Keratinocyte (primary cell): ENCODE data around the gene GABARAPL1. TPM values are rescaled to one million over a fixed set of nuclear protein-coding genes. Genes with fewer than 3 reads are reported as not detected.

Source experiments
- DNase-seq: peaks from one replicate; pipeline ENCODE4 v3.0.0-alpha.2; 2011; ENCODE audit warnings: low read depth, missing footprints, low spot score
- FAIRE-seq: peaks from 2 replicates; lab custom pipeline; 2011; peaks lifted over from hg19 to GRCh38; lab: Jason Lieb, UNC
- H2AFZ ChIP-seq: 2 replicates; pipeline ENCODE4 v1.6.0; 2012; ENCODE audit warnings: low read length, control low read depth, inconsistent platforms; ENCODE audit not compliant: control insufficient read depth
- H3K27ac ChIP-seq: 2 replicates; pipeline ENCODE4 v1.5.1; 2011; ENCODE audit warnings: low read length; ENCODE audit not compliant: control insufficient read depth, insufficient read depth
- H3K27me3 ChIP-seq: 3 replicates; pipeline ENCODE4 v1.6.0; 2011; ENCODE audit warnings: low read length; ENCODE audit not compliant: control insufficient read depth, insufficient read depth; ENCODE audit errors: extremely low read depth
- H3K36me3 ChIP-seq, 2 experiments: 2 replicates in 1 of 2; 3 replicates in 1 of 2; pipeline ENCODE4 v1.5.1; 2011; ENCODE audit warnings: low read length in 2 of 2, mild to moderate bottlenecking in 1 of 2; ENCODE audit not compliant: control insufficient read depth in 2 of 2, insufficient read depth in 2 of 2; ENCODE audit errors: extremely low read depth in 1 of 2
- H3K4me1 ChIP-seq: 3 replicates; pipeline ENCODE4 v1.5.1; 2011; ENCODE audit warnings: low read length; ENCODE audit not compliant: control insufficient read depth, insufficient read depth; ENCODE audit errors: extremely low read depth
- H3K4me2 ChIP-seq: 3 replicates; pipeline ENCODE4 v1.6.0; 2011; ENCODE audit warnings: low read depth, low read length; ENCODE audit not compliant: control insufficient read depth, insufficient read depth; ENCODE audit errors: extremely low read depth
- H3K4me3 ChIP-seq, 3 experiments: fragments of 200-600 bp in 1 of 3; sonication (generic) in 1 of 3; 2 replicates in 2 of 3; 3 replicates in 1 of 3; pipeline ENCODE4 v1.5.1; 2011 to 2016; ENCODE audit warnings: low read length in 3 of 3, mild to moderate bottlenecking in 3 of 3, control low read depth in 2 of 3, inconsistent platforms in 1 of 3, low read depth in 1 of 3, mixed read lengths in 1 of 3, mixed run types in 1 of 3, moderate library complexity in 1 of 3; ENCODE audit not compliant: control insufficient read depth in 2 of 3, insufficient read depth in 2 of 3; ENCODE audit errors: extremely low read depth in 1 of 3
- H3K79me2 ChIP-seq: 2 replicates; pipeline ENCODE4 v1.6.0; 2012; ENCODE audit warnings: low read length; ENCODE audit not compliant: control insufficient read depth, insufficient read depth
- H3K9ac ChIP-seq: 3 replicates; pipeline ENCODE4 v1.6.0; 2011; ENCODE audit warnings: low read length; ENCODE audit not compliant: control insufficient read depth, insufficient read depth; ENCODE audit errors: extremely low read depth
- H3K9me1 ChIP-seq: 3 replicates; pipeline ENCODE4 v1.6.0; 2011; ENCODE audit warnings: low read length; ENCODE audit not compliant: control insufficient read depth, insufficient read depth; ENCODE audit errors: extremely low read depth
- H3K9me3 ChIP-seq: 2 replicates; pipeline ENCODE4 v1.5.1; 2012; ENCODE audit warnings: low read depth, low read length; ENCODE audit not compliant: control insufficient read depth
- H4K20me1 ChIP-seq: 3 replicates; pipeline ENCODE4 v1.6.0; 2011; ENCODE audit warnings: low read length; ENCODE audit not compliant: control insufficient read depth, insufficient read depth; ENCODE audit errors: extremely low read depth
- EZH2 ChIP-seq: IDR thresholded peaks from one replicate; pipeline ENCODE4 v1.6.1; 2012; ENCODE audit warnings: inconsistent platforms, mild to moderate bottlenecking, low read length, moderate library complexity
- dilution Hi-C: fragments of 300-500 bp; cut with MboI; formaldehyde crosslinking; loops from one replicate; pipeline ENCODE4 v1.7.0; 2020; ENCODE audit warnings: low sequenced_read_pairs; ENCODE audit not compliant: extremely low pct_ligation_motif_present
- polyA plus RNA-seq, 5 experiments: library from polyadenylated mRNA; depleted of rRNA in 3 of 5; stranded (reverse) in 3 of 5; stranded (forward) in 1 of 5; unstranded in 1 of 5; fragments of >200 nt; gene quantifications; 1 replicate in 1 of 5; 2 replicates in 3 of 5; 3 replicates in 1 of 5; pipeline versions ENCODE4 v1.2.1 to v1.2.3, GENCODE V29; 2011 to 2012; ENCODE audit warnings: missing spikeins in 2 of 5, low read depth in 1 of 5, low replicate concordance in 1 of 5
- TF ChIP-seq, protein P1 (sequence below), 3 experiments: IDR thresholded peaks in 1 of 3; conservative IDR thresholded peaks in 1 of 3; optimal IDR thresholded peaks in 1 of 3; 2 replicates in 2 of 3; 3 replicates in 1 of 3; pipeline versions ENCODE3 to v1.5.1; 2011; ENCODE audit warnings: low read length in 3 of 3, mild to moderate bottlenecking in 3 of 3, moderate library complexity in 2 of 3, control low read depth in 1 of 3, inconsistent platforms in 1 of 3; ENCODE audit not compliant: insufficient read depth in 2 of 3; ENCODE audit errors: extremely low read depth in 1 of 3

Gene GABARAPL1
- polyA plus RNA-seq, 1 donor (not counting 4 experiments of a cell fraction or from before 2014, with no cell fraction given): 24.3 TPM

DNA sequence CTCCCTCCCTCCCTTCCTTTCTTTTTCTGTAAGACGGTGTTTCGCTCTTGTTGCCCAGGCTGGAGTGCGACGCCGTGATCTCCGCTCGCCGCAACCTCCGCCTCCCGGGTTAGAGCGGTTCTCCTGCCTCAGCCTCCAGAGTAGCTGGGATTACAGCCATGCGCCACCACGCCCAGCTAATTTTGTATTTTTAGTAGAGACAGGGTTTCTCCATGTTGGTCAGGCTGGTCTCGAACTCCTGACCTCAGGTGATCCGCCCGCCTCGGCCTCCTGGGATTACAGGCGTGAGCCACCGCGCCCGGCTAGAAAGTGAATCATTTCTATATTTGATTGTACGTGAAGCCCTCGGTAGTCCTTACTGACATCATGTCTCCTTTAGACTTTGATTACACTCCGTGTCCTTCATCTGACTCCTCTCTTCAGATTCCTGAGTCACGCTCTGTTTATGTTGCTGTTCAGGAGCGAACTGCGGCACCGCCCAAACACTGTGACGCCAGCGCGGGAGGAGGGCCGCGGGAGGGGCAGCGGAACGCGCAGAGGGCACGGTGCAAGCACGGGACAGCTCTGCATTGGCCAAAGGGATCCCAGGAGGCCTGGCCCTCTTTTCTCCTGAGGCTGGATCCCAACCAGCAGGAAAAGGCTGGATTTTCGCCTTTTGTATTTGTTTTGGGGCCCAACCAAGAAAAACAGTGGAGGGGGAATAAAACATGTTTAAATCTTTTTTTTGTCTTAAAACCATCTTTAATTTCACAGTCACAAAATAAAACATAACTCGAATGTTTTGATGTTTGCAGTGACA is 538 bp upstream of the GABARAPL1 start:
- Histone ChIP-seq H3K4me3 (peak overlapping the region; percentile 66 to 88 (median 87)), H4K20me1 (peaks cover 2% of the 10 kb centered on the region), H3K9me3 (no peaks in the 10 kb centered on the region), H3K36me3 (no peaks in the 10 kb centered on the region), H3K27ac (peak overlapping the region; percentile 99), H3K4me1 (peaks cover 17% of the 10 kb centered on the region), H2AFZ (peak overlapping the region; percentile 60), H3K79me2 (no peaks in the 10 kb centered on the region), H3K9ac (peak overlapping the region; percentile 93), H3K9me1 (no peaks in the 10 kb centered on the region), H3K4me2 (peak overlapping the region; percentile 99), H3K27me3 (no peaks in the 10 kb centered on the region)
- dilution Hi-C loops: no loop called here
- DNase-seq (peak; percentile 96), FAIRE-seq (peak; percentile 93)
- TF ChIP-seq, protein P1, sequence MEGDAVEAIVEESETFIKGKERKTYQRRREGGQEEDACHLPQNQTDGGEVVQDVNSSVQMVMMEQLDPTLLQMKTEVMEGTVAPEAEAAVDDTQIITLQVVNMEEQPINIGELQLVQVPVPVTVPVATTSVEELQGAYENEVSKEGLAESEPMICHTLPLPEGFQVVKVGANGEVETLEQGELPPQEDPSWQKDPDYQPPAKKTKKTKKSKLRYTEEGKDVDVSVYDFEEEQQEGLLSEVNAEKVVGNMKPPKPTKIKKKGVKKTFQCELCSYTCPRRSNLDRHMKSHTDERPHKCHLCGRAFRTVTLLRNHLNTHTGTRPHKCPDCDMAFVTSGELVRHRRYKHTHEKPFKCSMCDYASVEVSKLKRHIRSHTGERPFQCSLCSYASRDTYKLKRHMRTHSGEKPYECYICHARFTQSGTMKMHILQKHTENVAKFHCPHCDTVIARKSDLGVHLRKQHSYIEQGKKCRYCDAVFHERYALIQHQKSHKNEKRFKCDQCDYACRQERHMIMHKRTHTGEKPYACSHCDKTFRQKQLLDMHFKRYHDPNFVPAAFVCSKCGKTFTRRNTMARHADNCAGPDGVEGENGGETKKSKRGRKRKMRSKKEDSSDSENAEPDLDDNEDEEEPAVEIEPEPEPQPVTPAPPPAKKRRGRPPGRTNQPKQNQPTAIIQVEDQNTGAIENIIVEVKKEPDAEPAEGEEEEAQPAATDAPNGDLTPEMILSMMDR (optimal IDR thresholded peaks at IDR 0.05 in 1 of 3, IDR thresholded peaks at IDR 0.05 in 1 of 3, conservative IDR thresholded peaks at IDR 0.05 in 1 of 3; ENCODE audit: extremely low read depth in 1 of 3, insufficient read depth in 2 of 3, low read length in 3 of 3): no peak
- TF ChIP-seq EZH2: no peak

DNA sequence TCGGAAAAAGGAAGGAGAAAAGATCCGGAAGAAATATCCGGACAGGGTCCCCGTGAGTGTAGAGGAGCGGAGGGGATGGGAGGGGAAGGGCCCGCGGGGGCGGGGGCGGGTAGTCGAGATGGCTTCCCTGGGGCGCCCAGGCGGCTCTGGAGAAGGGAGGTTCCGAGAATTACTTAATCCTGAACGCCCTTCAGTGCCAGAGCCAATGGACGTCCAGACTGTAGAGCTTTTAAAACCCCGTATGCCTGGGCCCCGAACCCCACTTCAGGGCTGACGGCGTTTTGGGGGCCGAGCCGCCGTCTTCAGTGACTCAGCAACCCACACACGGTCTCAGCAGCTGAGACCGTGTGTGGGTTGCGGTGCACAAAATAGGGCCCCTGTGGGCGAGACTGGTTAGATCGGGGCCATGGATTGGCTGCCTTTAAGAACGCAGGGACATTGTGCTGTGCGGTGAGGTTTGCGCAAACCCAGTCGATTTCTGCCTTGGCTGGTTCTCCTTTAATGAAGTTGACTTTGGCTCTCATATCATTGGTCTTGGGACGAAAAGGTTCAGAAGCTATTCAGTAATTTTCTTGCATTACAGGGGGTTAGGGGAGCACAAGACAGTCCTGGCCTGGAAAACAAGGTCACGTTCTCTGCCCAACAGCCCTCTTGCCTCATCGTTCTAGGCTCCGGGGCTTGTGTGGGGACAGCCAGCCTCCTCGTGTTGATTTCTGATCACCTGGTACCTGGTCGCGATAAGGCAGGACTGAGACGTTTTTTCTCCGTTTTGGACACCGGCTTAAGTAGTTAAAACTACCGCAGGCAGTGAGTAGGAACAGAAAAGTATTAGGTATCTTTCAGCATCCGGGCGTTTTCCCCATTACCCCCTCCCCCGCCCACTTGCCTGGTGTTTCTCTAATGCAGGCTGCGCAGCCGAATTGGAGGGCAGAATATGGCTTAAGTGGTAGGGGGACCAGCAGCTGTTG is 775 bp downstream of the GABARAPL1 start:
- Histone ChIP-seq H4K20me1 (peaks cover 2% of the 10 kb centered on the region), H3K36me3 (no peaks in the 10 kb centered on the region), H3K27ac (peak overlapping the region; percentile 99), H3K9ac (peak overlapping the region; percentile 93), H2AFZ (peak overlapping the region; percentile 92), H3K4me3 (peak overlapping the region; percentile 66 to 88 (median 87)), H3K9me1 (no peaks in the 10 kb centered on the region), H3K79me2 (no peaks in the 10 kb centered on the region), H3K9me3 (no peaks in the 10 kb centered on the region), H3K27me3 (no peaks in the 10 kb centered on the region), H3K4me1 (peaks cover 17% of the 10 kb centered on the region), H3K4me2 (peak overlapping the region; percentile 99)
- DNase-seq (no peak), FAIRE-seq (peak; percentile 44)
- dilution Hi-C loops: no loop called here
- no peak for TF ChIP-seq EZH2
- TF ChIP-seq, protein P1 (optimal IDR thresholded peaks at IDR 0.05 in 1 of 3, IDR thresholded peaks at IDR 0.05 in 1 of 3, conservative IDR thresholded peaks at IDR 0.05 in 1 of 3; ENCODE audit: extremely low read depth in 1 of 3, insufficient read depth in 2 of 3, low read length in 3 of 3): no peak
